ENCODE data around the gene BRPF3. TPM values are rescaled to one million over a fixed set of nuclear protein-coding genes. Genes with fewer than 3 reads are reported as not detected.
A peak's percentile ranks its signal among the peaks of the same experiment; 100 is the strongest.

BRPF3 gene
- polyA plus RNA-seq, 3 donors: 1.1 to 9.2 (median 1.3) TPM

DNA sequence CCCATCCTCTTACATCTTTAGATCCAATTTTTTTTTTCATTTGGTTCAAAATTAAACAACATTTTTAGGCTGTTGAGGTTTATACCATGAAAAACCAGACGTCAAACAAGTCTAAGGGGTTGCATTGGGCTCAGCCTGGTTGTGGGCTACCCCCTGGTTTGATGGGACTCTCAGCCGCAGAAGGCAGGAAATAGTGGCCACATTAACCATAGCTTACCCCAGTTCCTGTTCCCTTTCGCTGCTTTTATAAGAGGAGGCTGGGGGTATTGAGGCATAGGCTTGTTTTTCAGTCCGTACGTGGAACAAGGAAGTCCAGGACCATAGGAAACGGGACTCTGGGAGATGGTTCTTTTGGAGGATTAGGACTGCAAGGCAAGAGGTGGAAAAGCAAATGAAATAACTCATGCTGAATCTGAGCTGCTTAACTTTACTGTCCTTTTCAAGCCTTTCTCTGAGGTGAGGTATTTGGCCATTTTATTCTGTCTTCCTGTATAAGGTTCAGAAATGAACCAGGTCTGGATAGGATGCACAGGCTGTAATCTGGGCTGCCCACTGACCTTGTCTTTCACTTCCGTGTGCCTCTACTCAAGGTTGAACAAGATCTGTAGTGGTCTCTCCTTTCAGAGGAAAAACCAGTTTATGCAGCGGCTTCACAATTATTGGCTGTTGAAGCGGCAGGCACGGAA, 7.7 kb downstream of the BRPF3 start:
- peaks cover 23% of the 10 kb centered on the region for H3K79me2 ChIP-seq (ENCODE audit: insufficient read depth, low read length)
- H4K20me1 ChIP-seq (ENCODE audit: insufficient read depth, low read length): peaks cover 34% of the 10 kb centered on the region
- 48% methylated on average over 8 of the region's 10 CpGs for WGBS (ENCODE audit: insufficient coverage)
- H3K36me3 ChIP-seq (replicated peaks in 1 of 2; ENCODE audit: control insufficient read depth in 1 of 2, insufficient read depth in 2 of 2, low read length in 2 of 2): peaks cover 42 to 91% of the 10 kb centered on the region in 2 donors
- peak overlapping the region; percentile 4 for H3K4me2 ChIP-seq (replicated peaks; ENCODE audit: extremely low read depth, low read length, poor library complexity, severe bottlenecking)
- H3K27me3 ChIP-seq (ENCODE audit: control insufficient read depth in 2 of 2, insufficient read depth in 2 of 2, low read length in 2 of 2): no peaks in the 10 kb centered on the region
- Mint-ChIP-seq H3K4me1 (peaks cover 33% of the 10 kb centered on the region), H3K4me3 (peak overlapping the region; percentile 3 to 43), H3K9me3 (peaks cover 0 to 5% (median 3%) of the 10 kb centered on the region in 7 donors), H3K27me3 (ENCODE audit: low read depth in 3 of 3) (peaks cover 0 to 2% (median 0%) of the 10 kb centered on the region in 3 donors), H3K36me3 (peaks cover 65 to 87% of the 10 kb centered on the region in 2 donors), H3K27ac (peak overlapping the region in 4 of 7 donors; percentile 24 to 71 (median 54))
- no peak overlapping the region for H3K27ac ChIP-seq (ENCODE audit: low read depth in 1 of 2, low read length in 2 of 2)
- peak in 2 of 3 donors; percentile 25 to 39 for DNase-seq
- H3K9me3 ChIP-seq (replicated peaks in 1 of 2; ENCODE audit: control insufficient read depth in 1 of 2, insufficient read depth in 1 of 2, low read length in 2 of 2): no peaks in the 10 kb centered on the region
- no peak overlapping the region for H3K4me3 ChIP-seq (replicated peaks in 1 of 3; ENCODE audit: low read depth in 2 of 3, low read length in 3 of 3)
- TF ChIP-seq, protein P1, sequence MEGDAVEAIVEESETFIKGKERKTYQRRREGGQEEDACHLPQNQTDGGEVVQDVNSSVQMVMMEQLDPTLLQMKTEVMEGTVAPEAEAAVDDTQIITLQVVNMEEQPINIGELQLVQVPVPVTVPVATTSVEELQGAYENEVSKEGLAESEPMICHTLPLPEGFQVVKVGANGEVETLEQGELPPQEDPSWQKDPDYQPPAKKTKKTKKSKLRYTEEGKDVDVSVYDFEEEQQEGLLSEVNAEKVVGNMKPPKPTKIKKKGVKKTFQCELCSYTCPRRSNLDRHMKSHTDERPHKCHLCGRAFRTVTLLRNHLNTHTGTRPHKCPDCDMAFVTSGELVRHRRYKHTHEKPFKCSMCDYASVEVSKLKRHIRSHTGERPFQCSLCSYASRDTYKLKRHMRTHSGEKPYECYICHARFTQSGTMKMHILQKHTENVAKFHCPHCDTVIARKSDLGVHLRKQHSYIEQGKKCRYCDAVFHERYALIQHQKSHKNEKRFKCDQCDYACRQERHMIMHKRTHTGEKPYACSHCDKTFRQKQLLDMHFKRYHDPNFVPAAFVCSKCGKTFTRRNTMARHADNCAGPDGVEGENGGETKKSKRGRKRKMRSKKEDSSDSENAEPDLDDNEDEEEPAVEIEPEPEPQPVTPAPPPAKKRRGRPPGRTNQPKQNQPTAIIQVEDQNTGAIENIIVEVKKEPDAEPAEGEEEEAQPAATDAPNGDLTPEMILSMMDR (IDR thresholded peaks at IDR 0.05): no peak
- intact Hi-C loops (cut with micrococcal nuclease): no loop called here
- H2AFZ ChIP-seq (ENCODE audit: insufficient read depth, low read depth, low read length, poor library complexity, severe bottlenecking): no peak overlapping the region
- no peak overlapping the region for H3K9ac ChIP-seq (ENCODE audit: insufficient read depth, low read length, poor library complexity, severe bottlenecking)
- peaks cover 14 to 24% of the 10 kb centered on the region in 2 donors for H3K4me1 ChIP-seq (ENCODE audit: control insufficient read depth in 1 of 2, insufficient read depth in 2 of 2, low read length in 2 of 2)

DNA sequence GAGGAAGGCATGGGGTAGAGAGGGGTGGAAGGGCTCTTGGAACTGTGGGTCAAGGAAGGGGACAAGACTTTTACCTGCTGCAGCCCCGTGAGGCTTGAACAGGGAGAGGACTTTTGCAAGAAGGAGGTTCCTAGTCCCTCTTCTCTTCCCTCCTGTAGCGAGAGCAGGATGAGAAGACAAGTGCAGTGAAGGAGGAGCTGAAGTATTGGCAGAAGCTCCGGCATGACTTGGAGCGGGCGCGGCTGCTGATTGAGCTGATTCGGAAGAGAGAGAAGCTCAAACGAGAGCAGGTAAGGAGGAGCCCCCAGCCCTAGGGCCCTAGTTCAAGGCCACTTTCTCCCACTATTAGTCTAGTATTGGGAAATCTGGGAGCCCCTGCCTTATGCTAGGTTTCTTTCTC, 10.6 kb downstream of the BRPF3 start:
- H2AFZ ChIP-seq (ENCODE audit: insufficient read depth, low read depth, low read length, poor library complexity, severe bottlenecking): no peak overlapping the region
- Mint-ChIP-seq H3K27me3 (ENCODE audit: low read depth in 3 of 3) (peaks cover 0 to 2% (median 0%) of the 10 kb centered on the region in 3 donors), H3K4me1 (peaks cover 24% of the 10 kb centered on the region), H3K9me3 (peaks cover 0 to 3% (median 2%) of the 10 kb centered on the region in 7 donors), H3K4me3 (no peak overlapping the region), H3K36me3 (peaks cover 78 to 91% of the 10 kb centered on the region in 2 donors), H3K27ac (peak overlapping the region in 2 of 7 donors; percentile 29 to 55)
- no peak overlapping the region for H3K9ac ChIP-seq (ENCODE audit: insufficient read depth, low read length, poor library complexity, severe bottlenecking)
- peaks cover 9 to 16% of the 10 kb centered on the region in 2 donors for H3K4me1 ChIP-seq (ENCODE audit: control insufficient read depth in 1 of 2, insufficient read depth in 2 of 2, low read length in 2 of 2)
- peaks cover 60 to 93% of the 10 kb centered on the region in 2 donors for H3K36me3 ChIP-seq (replicated peaks in 1 of 2; ENCODE audit: control insufficient read depth in 1 of 2, insufficient read depth in 2 of 2, low read length in 2 of 2)
- H3K4me2 ChIP-seq (replicated peaks; ENCODE audit: extremely low read depth, low read length, poor library complexity, severe bottlenecking): no peak overlapping the region
- H3K27me3 ChIP-seq (ENCODE audit: control insufficient read depth in 2 of 2, insufficient read depth in 2 of 2, low read length in 2 of 2): no peaks in the 10 kb centered on the region
- peaks cover 21% of the 10 kb centered on the region for H4K20me1 ChIP-seq (ENCODE audit: insufficient read depth, low read length)
- TF ChIP-seq, protein P1 (IDR thresholded peaks at IDR 0.05): no peak
- peaks cover 12% of the 10 kb centered on the region for H3K79me2 ChIP-seq (ENCODE audit: insufficient read depth, low read length)
- WGBS (ENCODE audit: insufficient coverage): no CpG with 5 or more reads among the region's 8 CpGs
- H3K27ac ChIP-seq (ENCODE audit: low read depth in 1 of 2, low read length in 2 of 2): no peak overlapping the region
- H3K9me3 ChIP-seq (replicated peaks in 1 of 2; ENCODE audit: control insufficient read depth in 1 of 2, insufficient read depth in 1 of 2, low read length in 2 of 2): no peaks in the 10 kb centered on the region
- intact Hi-C loops (cut with micrococcal nuclease): no loop called here
- DNase-seq: no peak
- no peak overlapping the region for H3K4me3 ChIP-seq (replicated peaks in 1 of 3; ENCODE audit: low read depth in 2 of 3, low read length in 3 of 3)

All from CD14-positive monocyte (primary cell).